ELF-1 (cell line): ENCODE data around the gene MYO1D.
"Not testable (repeated sequence)": the region's sequence is repeated elsewhere in the genome, so short reads cannot be mapped to it uniquely, and the experiment has no call there.

Source experiments
- DNase-seq: peaks from one replicate; pipeline ENCODE4 v3.0.0-alpha.2; 2016; ENCODE audit warnings: low read depth, low spot score

MYO1D gene

GRCh38 chr17:32463304-32463703 lies 413.6 kb downstream of the MYO1D start:
- no peak for DNase-seq

DNA sequence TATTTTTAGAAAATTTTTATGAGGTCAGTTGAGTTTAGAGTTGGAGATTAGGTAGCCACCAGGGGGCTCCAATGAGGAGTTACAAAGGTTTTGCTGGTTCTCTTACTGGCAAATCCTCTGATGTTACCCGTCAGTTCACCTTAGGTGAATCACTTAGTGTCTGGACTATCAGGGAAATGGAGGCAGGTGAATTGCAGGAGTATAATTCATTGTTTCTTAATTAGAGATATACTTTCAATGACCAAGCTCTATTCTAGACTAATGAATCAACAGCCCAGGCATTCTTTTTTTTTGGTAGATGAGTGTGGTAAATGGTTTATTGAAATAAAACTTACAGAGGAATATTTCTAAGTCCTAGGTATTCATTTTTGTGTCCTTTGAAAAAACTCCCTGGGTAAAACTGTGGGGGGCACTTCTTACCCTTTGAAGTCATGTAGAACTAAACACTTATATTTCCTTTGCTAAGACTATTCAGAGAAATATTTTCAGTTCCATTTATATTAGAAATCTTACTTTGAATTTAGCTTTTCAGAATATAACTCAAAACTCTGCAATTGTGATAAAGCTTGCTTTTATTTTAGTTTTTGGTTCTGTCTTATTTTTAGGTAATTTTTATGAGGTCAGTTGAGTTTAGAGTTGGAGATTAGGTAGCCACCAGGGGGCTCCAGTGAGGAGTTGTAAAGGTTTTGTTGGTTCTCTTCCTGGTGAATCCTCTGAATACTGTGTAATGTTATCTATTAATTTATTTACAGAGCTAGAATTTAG lies 414.9 kb downstream of the MYO1D start:
- DNase-seq, result peak; percentile 58

- no peak for DNase-seq
These were observed 415.4 kb downstream of the MYO1D start for GRCh38 chr17:32461498-32461852.

GRCh38 chr17:32460054-32460453 lies 416.9 kb downstream of the MYO1D start:
- DNase-seq, result no peak

GRCh38 chr17:32458371-32458770 lies 418.6 kb downstream of the MYO1D start:
- DNase-seq, result no peak

DNA sequence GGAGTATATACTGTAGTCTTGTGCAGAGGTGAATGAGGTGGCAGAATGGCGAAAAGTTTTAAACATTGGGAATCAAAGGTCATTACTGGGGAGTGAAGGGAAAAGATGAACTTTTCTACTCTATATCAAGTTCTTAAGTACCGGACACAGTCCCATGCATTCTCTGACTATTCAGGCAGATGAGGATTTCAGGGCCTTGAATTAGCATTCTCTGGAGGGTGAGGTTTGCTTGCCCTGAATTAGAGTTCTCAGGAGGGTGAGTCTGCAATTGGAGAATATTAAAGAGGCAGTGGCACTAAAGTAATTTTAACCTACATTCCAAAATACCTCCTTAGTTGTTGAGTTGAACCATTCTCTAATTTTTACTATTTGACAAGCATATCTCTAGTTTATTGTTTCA lies 423.6 kb downstream of the MYO1D start:
- no peak for DNase-seq

DNA sequence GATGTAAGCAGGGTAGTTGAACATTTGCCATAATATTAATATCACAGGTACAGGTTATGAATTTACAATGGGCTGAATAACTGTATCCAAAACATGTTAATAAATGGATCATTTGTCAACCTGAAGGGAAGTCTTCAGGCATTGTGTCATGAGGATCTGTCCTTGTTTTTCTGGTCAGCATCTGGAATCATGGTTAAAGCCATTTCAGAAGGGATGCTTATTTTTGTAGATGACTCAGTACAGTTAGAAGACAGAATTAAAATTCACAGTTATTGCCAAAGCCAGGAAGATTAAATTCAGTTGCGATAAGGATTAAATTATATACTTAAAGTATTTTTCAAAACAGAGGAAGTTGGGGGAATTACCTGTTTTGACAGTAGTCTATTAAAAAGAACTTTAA lies 424.6 kb downstream of the MYO1D start:
- DNase-seq, result no peak

DNA sequence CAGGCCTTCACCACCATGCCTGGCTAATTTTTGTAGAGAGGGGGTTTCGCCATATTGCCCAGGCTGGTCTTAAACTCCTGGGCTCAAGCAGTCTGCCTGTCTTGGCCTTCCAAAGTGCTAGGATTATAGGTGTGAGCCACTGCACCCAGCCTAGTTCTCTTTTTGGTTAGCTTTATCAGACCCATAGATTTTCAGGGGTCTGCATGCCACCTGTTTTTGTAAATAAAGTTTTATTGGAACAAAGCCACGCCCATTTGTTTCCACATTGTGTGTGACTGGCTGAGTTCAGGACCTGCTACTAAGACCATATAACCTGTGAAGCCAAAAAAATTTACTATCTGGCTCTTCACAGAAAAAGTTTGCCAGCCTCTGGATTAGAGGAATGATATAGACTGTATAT lies 425.0 kb downstream of the MYO1D start:
- DNase-seq, result no peak

DNA sequence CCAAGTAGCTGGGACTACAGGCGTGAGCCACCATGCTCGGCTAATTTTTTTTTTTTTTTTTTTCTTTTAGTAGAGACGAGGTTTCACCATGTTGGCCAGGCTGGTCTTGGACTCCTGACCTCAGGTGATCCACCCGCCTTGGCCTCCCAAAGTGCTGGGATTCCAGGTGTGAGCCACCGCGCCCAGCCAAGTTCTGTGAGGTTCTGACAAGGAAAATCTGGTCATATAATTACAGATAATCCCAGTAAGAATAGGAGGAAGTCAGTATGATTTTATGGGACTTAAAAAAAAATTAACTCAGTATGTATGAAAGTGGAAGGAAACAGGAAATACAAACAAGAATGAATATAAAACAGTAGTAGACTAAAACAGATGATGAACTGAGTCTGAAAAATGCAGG lies 426.5 kb downstream of the MYO1D start:
- DNase-seq, result not testable (repeated sequence)

DNA sequence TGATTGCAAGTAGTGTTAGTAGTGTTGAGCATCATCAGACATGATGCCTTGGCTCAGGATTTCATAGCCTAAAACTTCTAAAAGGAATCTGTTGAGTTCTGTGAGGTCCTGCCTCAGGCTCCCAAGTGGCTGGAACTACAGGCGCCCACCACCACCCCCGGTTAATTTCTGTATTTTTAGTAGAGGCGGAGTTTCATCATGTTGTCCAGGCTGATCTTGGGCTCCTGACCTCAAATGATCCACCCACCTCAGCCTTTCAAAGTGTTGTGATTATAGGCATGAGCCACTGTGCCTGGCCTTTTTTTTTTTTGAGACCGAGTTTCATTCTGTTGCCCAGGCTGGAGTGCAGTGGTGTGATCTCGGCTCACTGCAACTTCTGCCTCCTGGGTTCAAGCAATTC lies 427.0 kb downstream of the MYO1D start:
- no peak for DNase-seq

DNA sequence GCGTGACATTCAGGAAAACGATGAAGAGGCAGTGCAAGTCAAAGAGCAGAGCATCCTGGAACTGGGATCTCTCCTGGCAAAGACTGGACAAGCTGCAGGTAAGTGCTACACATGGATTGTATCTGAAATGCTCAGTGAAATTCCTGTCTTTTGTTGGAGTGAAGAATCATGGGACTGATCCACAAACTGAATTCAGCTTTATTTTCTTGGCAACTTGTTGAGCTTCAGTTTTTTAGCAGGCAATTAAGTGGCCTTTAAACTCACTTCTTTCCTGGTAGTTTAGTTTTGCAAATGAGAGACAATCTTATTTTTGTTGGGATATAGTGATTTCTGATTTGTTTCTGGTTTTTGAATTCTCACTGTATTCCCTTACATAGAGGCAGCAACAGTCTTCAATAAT lies 430.0 kb downstream of the MYO1D start:
- no peak for DNase-seq

- DNase-seq, result no peak
These were observed 431.0 kb downstream of the MYO1D start for GRCh38 chr17:32445971-32446370.

DNA sequence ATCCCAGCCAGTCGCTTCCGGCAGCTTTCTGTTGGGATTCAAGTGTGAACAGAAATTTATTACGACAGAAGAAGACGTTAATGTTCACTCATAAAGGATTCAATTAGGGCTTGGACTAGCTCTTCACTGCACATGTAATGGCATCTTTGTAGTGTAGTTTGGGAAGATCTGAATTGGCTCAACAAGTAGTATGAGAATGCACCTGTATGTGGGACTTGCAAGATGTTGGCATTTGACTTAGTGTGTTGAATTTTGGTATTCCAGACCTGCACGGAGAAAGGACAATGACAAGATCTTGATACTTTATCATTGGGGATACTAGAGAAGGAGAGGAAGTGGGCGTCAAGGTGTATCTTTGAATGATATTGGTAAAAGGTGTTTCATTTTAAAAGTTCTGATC lies 431.4 kb downstream of the MYO1D start:
- DNase-seq, result no peak

DNA sequence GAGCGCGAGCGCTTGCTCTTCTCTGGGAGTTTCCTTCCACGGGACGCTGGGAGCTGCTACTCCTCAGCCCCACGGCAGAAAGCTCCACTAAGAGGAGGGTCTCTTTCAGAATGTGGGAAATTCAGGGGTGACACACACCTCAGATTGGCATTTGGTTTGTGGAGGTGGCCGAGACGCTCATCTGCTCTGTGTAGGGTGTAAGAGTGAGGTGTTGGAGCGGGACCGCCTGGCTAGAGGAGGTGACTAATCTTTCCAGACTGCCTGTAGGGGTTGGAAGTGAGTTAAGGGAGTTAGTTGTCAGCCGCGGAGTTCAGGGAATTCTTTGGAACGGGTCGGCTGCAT lies 431.9 kb downstream of the MYO1D start:
- DNase-seq, result peak; percentile 67

- DNase-seq, result peak; percentile 55
These were observed 432.4 kb downstream of the MYO1D start, which contains the start of gene PSMD11 for GRCh38 chr17:32444301-32445073. TSS of gene PSMD11 (plus strand) at chr17:32444510. CDS start at chr17:32444524, 14 bp downstream.

DNA sequence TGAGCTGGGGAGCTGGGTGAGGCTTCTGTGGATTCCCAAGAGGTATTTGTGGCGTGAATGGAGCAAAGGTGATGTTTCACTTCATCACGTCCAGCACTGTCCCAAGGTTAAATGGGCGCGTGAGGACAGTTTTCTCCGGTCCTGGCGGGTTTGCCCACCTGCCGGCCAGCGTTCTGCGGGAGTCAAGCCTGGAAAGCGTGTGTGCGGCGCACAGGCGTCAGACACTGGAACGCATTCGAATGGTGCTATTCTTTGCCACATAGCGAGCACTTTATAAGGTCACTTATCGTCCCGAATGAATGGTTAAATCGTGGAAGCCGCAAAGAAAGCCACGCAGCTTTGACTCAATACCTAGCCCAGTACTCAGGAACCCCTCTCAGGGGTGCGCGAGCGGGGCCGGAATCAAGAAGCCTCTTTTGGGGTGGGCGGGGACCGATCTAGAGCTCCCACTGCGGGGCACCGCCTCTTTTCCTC lies 433.1 kb downstream of the MYO1D start:
- peak; percentile 99 for DNase-seq
